Hematopoietic multipotent progenitor cell treated with erythropoietin and hydrocortisone succinate and interleukin-3 and kit ligand, for 4 days (in vitro differentiated cells): ENCODE data around the gene KLHDC4.

Experiments used
- DNase-seq: peaks from one replicate; pipeline ENCODE4 v3.0.0-alpha.2; 2015

KLHDC4 gene

GRCh38 chr16:87697256-87697655 lies 68.5 kb downstream of the KLHDC4 start:
- no peak for DNase-seq

GRCh38 chr16:87696726-87697125 lies 69.1 kb downstream of the KLHDC4 start:
- DNase-seq: no peak

- DNase-seq: no peak
Measured at GRCh38 chr16:87695534-87695933, 70.3 kb downstream of the KLHDC4 start.

- no peak for DNase-seq
Measured at GRCh38 chr16:87694441-87695125, 71.2 kb downstream of the KLHDC4 start.

- no peak for DNase-seq
Measured at GRCh38 chr16:87693827-87694226, 72.0 kb downstream of the KLHDC4 start.

- no peak for DNase-seq
Measured at GRCh38 chr16:87692756-87693155, 73.0 kb downstream of the KLHDC4 start.

- no peak for DNase-seq
Measured at GRCh38 chr16:87692176-87692575, 73.6 kb downstream of the KLHDC4 start.

GRCh38 chr16:87691686-87692079 lies 74.1 kb downstream of the KLHDC4 start:
- no peak for DNase-seq

GRCh38 chr16:87690911-87691685 lies 74.7 kb downstream of the KLHDC4 start:
- DNase-seq: no peak

GRCh38 chr16:87689956-87690465 lies 75.8 kb downstream of the KLHDC4 start:
- DNase-seq: no peak

- DNase-seq: no peak
Measured at GRCh38 chr16:87688876-87689815, 76.6 kb downstream of the KLHDC4 start.

GRCh38 chr16:87687998-87688529 lies 77.7 kb downstream of the KLHDC4 start:
- no peak for DNase-seq

GRCh38 chr16:87687126-87687910 lies 78.5 kb downstream of the KLHDC4 start:
- peak; percentile 18 for DNase-seq

GRCh38 chr16:87686697-87687096 lies 79.1 kb downstream of the KLHDC4 start:
- DNase-seq: no peak

GRCh38 chr16:87685766-87686165 lies 80.0 kb downstream of the KLHDC4 start:
- DNase-seq: no peak

GRCh38 chr16:87685405-87685755 lies 80.4 kb downstream of the KLHDC4 start:
- no peak for DNase-seq

- DNase-seq: no peak
Measured at GRCh38 chr16:87684711-87685404, 80.9 kb downstream of the KLHDC4 start.

- no peak for DNase-seq
Measured at GRCh38 chr16:87684106-87684677, 81.6 kb downstream of the KLHDC4 start.

- DNase-seq: no peak
Measured at GRCh38 chr16:87682852-87683399, 82.9 kb downstream of the KLHDC4 start.

- DNase-seq: peak; percentile 24
Measured at GRCh38 chr16:87681981-87682570, 83.7 kb downstream of the KLHDC4 start.
